ENCODE measurements around the gene RBM8A.

- TF ChIP-seq, protein P1, sequence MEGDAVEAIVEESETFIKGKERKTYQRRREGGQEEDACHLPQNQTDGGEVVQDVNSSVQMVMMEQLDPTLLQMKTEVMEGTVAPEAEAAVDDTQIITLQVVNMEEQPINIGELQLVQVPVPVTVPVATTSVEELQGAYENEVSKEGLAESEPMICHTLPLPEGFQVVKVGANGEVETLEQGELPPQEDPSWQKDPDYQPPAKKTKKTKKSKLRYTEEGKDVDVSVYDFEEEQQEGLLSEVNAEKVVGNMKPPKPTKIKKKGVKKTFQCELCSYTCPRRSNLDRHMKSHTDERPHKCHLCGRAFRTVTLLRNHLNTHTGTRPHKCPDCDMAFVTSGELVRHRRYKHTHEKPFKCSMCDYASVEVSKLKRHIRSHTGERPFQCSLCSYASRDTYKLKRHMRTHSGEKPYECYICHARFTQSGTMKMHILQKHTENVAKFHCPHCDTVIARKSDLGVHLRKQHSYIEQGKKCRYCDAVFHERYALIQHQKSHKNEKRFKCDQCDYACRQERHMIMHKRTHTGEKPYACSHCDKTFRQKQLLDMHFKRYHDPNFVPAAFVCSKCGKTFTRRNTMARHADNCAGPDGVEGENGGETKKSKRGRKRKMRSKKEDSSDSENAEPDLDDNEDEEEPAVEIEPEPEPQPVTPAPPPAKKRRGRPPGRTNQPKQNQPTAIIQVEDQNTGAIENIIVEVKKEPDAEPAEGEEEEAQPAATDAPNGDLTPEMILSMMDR (IDR thresholded peaks at IDR 0.05) = peak in 1 of 6 experiments; percentile 18
- peak in 1 of 4 donors; percentile 67 for TF ChIP-seq POLR2A (IDR thresholded peaks at IDR 0.05)
Observed at GRCh38 chr1:145918144-145918991, 8.9 kb downstream of the RBM8A start, which contains the start of gene PEX11B.
